ENCODE results near the gene PRXL2A.

- no peak for TF ChIP-seq CTCF (IDR thresholded peaks at IDR 0.05; ENCODE audit: low read depth, low read length)
- no peak for TF ChIP-seq POLR2A (IDR thresholded peaks at IDR 0.05; ENCODE audit: extremely low read depth, insufficient read length)
- no peak for TF ChIP-seq MYC (IDR thresholded peaks at IDR 0.05; ENCODE audit: low read depth, low read length)
Observed at GRCh38 chr10:80472234-80473095, 64.1 kb downstream of the PRXL2A start.
